Progenitor cell of endocrine pancreas (in vitro differentiated cells): ENCODE results near the gene SMIM8. TPM values are rescaled to one million over a fixed set of nuclear protein-coding genes. Genes with fewer than 3 reads are reported as not detected.
"Not testable (repeated sequence)": the region's sequence is repeated elsewhere in the genome, so short reads cannot be mapped to it uniquely, and the experiment has no call there.

Source experiments
- DNase-seq: peaks from one replicate; pipeline ENCODE4 v3.0.0; 2021; ENCODE audit warnings: low spot score; ENCODE audit not compliant: unreplicated experiment
- H3K27ac Mint-ChIP-seq: 2 replicates; pipeline ENCODE4 v1.8.0; 2021; ENCODE audit warnings: mild to moderate bottlenecking, moderate library complexity, mixed read lengths
- H3K27me3 Mint-ChIP-seq: 2 replicates; pipeline ENCODE4 v1.8.0; 2021; ENCODE audit warnings: mixed read lengths
- H3K36me3 Mint-ChIP-seq: 2 replicates; pipeline ENCODE4 v1.8.0; 2022; ENCODE audit warnings: mixed read lengths; ENCODE audit not compliant: insufficient read depth
- H3K4me1 Mint-ChIP-seq: 2 replicates; pipeline ENCODE4 v1.8.0; 2021; ENCODE audit warnings: low read depth, mixed read lengths
- H3K4me3 Mint-ChIP-seq: 2 replicates; pipeline ENCODE4 v1.8.0; 2021; ENCODE audit warnings: low read depth, mild to moderate bottlenecking, moderate library complexity, mixed read lengths
- H3K9me3 Mint-ChIP-seq: 2 replicates; pipeline ENCODE4 v1.8.0; 2021; ENCODE audit warnings: low read depth, mixed read lengths
- total RNA-seq: library from RNA; stranded (reverse); gene quantifications from 2 replicates; pipeline ENCODE4 v1.2.1, GENCODE V29; 2021
- TF ChIP-seq, protein P1 (sequence below): fragments of 200-600 bp; sonication (generic); IDR thresholded peaks from one replicate; pipeline ENCODE4 v1.5.0; 2021; ENCODE audit warnings: antibody characterized with exemption, mild to moderate bottlenecking; ENCODE audit not compliant: unreplicated experiment

The SMIM8 gene
- total RNA-seq, 1 donor from 2014 or later = 16.8 TPM

DNA sequence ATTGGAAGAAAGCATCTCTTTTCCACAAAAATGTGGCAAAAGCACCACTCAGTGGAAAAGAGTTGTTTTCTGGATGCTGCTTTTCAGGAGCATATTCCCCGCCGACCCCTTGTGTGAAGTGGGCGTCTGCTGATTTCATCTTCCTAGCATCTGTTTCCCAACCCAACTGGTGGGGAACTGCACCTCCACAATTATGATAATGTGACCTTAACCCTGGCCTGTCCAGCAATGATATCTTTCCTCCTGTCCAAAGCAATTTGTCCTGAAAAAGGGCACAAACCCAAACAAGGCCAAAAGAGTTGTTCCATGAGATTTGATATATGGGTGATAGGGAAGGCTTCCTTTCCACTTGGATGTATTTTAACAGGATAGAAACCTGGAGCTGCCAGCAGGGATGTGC lies 7.3 kb upstream of the SMIM8 start:
- H3K9me3 Mint-ChIP-seq = no peaks in the 10 kb centered on the region
- TF ChIP-seq, protein P1, sequence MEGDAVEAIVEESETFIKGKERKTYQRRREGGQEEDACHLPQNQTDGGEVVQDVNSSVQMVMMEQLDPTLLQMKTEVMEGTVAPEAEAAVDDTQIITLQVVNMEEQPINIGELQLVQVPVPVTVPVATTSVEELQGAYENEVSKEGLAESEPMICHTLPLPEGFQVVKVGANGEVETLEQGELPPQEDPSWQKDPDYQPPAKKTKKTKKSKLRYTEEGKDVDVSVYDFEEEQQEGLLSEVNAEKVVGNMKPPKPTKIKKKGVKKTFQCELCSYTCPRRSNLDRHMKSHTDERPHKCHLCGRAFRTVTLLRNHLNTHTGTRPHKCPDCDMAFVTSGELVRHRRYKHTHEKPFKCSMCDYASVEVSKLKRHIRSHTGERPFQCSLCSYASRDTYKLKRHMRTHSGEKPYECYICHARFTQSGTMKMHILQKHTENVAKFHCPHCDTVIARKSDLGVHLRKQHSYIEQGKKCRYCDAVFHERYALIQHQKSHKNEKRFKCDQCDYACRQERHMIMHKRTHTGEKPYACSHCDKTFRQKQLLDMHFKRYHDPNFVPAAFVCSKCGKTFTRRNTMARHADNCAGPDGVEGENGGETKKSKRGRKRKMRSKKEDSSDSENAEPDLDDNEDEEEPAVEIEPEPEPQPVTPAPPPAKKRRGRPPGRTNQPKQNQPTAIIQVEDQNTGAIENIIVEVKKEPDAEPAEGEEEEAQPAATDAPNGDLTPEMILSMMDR = no peak
- peaks cover 37% of the 10 kb centered on the region for H3K27me3 Mint-ChIP-seq

DNA sequence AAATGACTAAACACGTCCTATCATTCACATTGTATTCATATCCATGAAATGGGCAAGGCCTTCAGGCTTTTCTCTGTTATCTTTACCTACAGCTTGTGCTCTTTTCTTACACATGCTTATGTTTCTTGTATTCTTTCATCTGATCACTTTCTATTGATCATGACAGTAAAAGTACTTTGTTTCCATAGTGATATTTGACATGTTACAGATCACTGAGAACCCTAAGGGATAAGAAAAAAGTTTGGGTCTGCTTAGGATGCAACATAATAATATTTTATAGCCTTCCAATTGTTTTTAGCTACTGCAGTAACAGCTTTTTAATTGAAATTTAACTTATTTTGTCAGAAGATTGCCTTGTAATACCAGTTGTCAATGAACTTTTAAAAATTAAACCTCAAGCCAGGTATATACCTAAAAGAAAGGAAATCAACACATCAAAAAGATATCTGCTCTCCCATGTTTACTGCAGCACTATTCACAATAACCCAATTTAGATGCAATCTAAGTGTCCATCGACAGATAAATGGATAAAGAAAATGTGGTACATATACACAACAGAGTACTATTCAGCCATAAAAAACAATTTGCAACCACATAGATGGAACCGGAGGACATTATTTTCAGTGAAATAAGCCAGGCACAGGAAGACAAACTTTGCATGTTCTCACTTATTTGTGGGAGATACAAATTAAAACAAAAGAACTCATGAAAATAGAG lies 3.0 kb upstream of the SMIM8 start:
- Mint-ChIP-seq H3K9me3 (no peaks in the 10 kb centered on the region), H3K36me3 (no peaks in the 10 kb centered on the region), H3K4me1 (peaks cover 4% of the 10 kb centered on the region), H3K27ac (no peak overlapping the region), H3K4me3 (no peak overlapping the region), H3K27me3 (peaks cover 16% of the 10 kb centered on the region)
- no peak for DNase-seq
- TF ChIP-seq, protein P1 = no peak

More for the DNA sequence above, 7.3 kb upstream of the SMIM8 start:
- no peak overlapping the region for H3K4me3 Mint-ChIP-seq
- no peaks in the 10 kb centered on the region for H3K36me3 Mint-ChIP-seq
- H3K27ac Mint-ChIP-seq = no peak overlapping the region
- peaks cover 17% of the 10 kb centered on the region for H3K4me1 Mint-ChIP-seq
- DNase-seq = no peak

DNA sequence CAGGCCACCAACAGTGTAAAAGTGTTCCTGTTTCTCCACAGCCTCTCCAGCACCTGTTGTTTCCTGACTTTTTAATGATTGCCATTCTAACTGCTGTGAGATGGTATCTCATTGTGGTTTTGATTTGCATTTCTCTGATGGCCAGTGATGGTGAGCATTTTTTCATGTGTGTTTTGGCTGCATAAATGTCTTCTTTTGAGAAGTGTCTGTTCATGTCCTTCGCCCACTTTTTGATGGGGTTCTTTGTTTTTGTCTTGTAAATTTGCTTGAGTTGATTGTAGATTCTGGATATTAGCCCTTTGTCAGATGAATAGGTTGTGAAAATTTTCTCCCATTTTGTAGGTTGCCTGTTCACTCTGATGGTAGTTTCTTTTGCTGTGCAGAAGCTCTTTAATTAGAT lies 1.5 kb downstream of the SMIM8 start:
- H3K27ac Mint-ChIP-seq, DNase-seq, H3K4me1 Mint-ChIP-seq, H3K27me3 Mint-ChIP-seq: not testable (repeated sequence)
- peaks cover 16% of the 10 kb centered on the region for H3K36me3 Mint-ChIP-seq
- peak overlapping the region; percentile 52 for H3K4me3 Mint-ChIP-seq
- peaks cover 11% of the 10 kb centered on the region for H3K9me3 Mint-ChIP-seq

DNA sequence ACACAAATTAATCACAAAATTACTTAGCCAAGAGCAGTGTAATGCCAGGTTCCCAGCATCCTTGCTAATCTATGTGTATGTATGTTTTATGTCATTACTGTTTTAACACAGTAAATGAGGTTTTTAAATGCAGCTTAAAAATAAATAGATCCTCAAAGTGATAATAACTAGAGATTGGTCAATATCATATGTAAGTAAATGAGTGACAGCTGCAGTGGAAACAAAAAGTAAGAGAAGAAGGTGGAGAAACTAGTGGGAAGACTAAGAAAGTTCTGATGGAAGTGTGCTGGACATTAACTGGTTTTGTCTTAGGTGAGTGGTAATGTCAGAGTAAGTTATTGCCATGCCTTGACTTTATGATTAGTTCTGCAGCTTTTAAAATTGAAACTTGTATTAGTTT lies 8.6 kb downstream of the SMIM8 start:
- peaks cover 8% of the 10 kb centered on the region for H3K9me3 Mint-ChIP-seq
- H3K27ac Mint-ChIP-seq = no peak overlapping the region
- no peak for DNase-seq
- H3K36me3 Mint-ChIP-seq = peaks cover 18% of the 10 kb centered on the region
- no peaks in the 10 kb centered on the region for H3K27me3 Mint-ChIP-seq
- peaks cover 7% of the 10 kb centered on the region for H3K4me1 Mint-ChIP-seq
- TF ChIP-seq, protein P1 = no peak
- H3K4me3 Mint-ChIP-seq = no peak overlapping the region

DNA sequence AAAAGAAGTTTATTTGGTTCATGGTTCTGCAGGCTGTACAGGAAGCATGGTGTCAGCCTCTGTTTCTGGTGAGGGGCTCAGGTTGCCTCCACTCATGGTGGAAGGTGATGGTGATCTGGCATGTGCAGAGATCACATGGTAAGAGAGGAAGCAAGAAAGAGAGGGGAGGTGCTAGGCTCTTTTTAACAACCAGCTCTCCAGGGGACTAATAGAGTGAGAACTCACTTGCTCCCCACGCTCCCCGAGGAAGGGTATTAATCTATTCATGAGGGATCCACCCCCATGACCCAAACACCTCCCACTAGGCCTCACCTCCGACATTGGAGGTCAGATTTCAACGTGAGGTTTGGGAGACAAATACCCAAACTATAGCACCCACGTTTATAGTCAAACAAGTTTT lies 10.6 kb downstream of the SMIM8 start:
- Mint-ChIP-seq H3K4me3 (no peak overlapping the region), H3K36me3 (peaks cover 10% of the 10 kb centered on the region), H3K4me1 (peaks cover 12% of the 10 kb centered on the region), H3K27ac (no peak overlapping the region), H3K27me3 (no peaks in the 10 kb centered on the region), H3K9me3 (peaks cover 3% of the 10 kb centered on the region)
- no peak for DNase-seq
- TF ChIP-seq, protein P1 = no peak

DNA sequence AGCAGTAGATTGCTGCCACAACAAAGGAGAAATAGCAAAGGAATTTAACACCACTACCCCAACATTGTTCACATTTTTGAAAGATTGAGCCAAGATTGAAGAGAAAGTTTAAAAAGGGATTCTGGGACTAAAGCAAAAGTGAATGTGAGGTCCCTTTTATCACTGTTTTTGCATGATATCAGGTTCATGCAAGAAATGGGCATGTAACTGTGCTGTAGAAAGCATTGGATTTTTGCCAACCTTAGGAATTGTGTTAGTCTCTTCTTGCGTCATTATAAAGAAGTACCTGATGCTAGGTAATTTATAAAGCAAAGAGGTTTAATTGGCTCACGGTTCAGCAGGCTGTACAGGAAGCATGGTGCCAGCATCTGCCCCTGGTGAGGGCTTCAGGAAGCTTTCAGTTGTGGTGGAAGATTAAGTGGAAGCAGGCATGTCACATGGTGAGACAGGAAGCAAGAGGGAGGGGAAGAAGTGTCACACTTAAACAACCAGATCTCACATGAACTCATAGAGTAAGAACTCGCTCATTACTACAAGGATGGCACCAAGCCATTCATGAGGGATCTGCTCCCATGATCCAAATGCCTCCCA lies 11.3 kb downstream of the SMIM8 start:
- TF ChIP-seq, protein P1 = no peak
- Mint-ChIP-seq H3K4me3 (no peak overlapping the region), H3K27me3 (no peaks in the 10 kb centered on the region), H3K27ac (no peak overlapping the region), H3K4me1 (peaks cover 15% of the 10 kb centered on the region), H3K9me3 (no peaks in the 10 kb centered on the region), H3K36me3 (peaks cover 7% of the 10 kb centered on the region)
- no peak for DNase-seq
